HG03469 (cell line): ENCODE data around the gene TNIK.

ENCODE experiments used
- ATAC-seq: cut with Tn5 transposase; IDR thresholded peaks from one replicate; pipeline ENCODE4 v1.9.1; 2021; ENCODE audit warnings: mild to moderate bottlenecking, moderate library complexity, moderate number of reproducible peaks; ENCODE audit not compliant: unreplicated experiment

The TNIK gene

GRCh38 chr3:171026597-171027293 is 433.5 kb downstream of the TNIK start, which contains the start of gene SLC2A2:
Gene SLC2A2, minus strand, starts transcription at chr3:171026720. Its CDS starts 50 bp downstream, at chr3:171026670.
- ATAC-seq = no peak

GRCh38 chr3:171023566-171023965 is 436.6 kb downstream of the TNIK start:
- ATAC-seq = no peak

- no peak for ATAC-seq
These were observed 438.8 kb downstream of the TNIK start for GRCh38 chr3:171021377-171021776.

GRCh38 chr3:171018156-171018935 is 441.9 kb downstream of the TNIK start:
- no peak for ATAC-seq

- no peak for ATAC-seq
These were observed 446.1 kb downstream of the TNIK start for GRCh38 chr3:171013822-171014748.

- ATAC-seq = no peak
These were observed 448.3 kb downstream of the TNIK start for GRCh38 chr3:171011873-171012336.
